AG04450 (cell line): ENCODE results near the gene ZNF655. TPM values are rescaled to one million over a fixed set of nuclear protein-coding genes. Genes with fewer than 3 reads are reported as not detected.

Experiments used
- CTCF ChIA-PET: fragments of 300-600, 350-600 bp; formaldehyde crosslinking; extraction: SDS; loops from one replicate; lab custom pipeline; 2022; ENCODE audit warnings: antibody characterized with exemption, inconsistent platforms; lab: Charles Lee
- POLR2A ChIA-PET: fragments of 350-600 bp; formaldehyde crosslinking; extraction: SDS; loops from one replicate; lab custom pipeline; 2021; ENCODE audit warnings: antibody characterized with exemption, inconsistent platforms; lab: Yijun Ruan, JAX
- DNase-seq: peaks from one replicate; pipeline ENCODE4 v3.0.0-alpha.2; 2011; ENCODE audit warnings: low read depth, low spot score
- H3K27ac ChIP-seq: one replicate; pipeline ENCODE4 v1.5.1; 2012; ENCODE audit warnings: low read depth, low read length, control low read depth
- H3K27me3 ChIP-seq: one replicate; pipeline ENCODE4 v1.6.0; 2012; ENCODE audit warnings: low read length; ENCODE audit not compliant: control insufficient read depth, insufficient read depth
- H3K4me3 ChIP-seq: 2 replicates; pipeline ENCODE4 v1.5.1; 2011; ENCODE audit warnings: mild to moderate bottlenecking, low read depth, low read length, control low read depth
- H3K9me3 ChIP-seq: 2 replicates; pipeline ENCODE4 v1.5.1; 2012; ENCODE audit warnings: low read length; ENCODE audit not compliant: control insufficient read depth, insufficient read depth
- CTCF ChIP-seq: IDR thresholded peaks from 2 replicates; pipeline ENCODE4 v1.5.1; 2011; ENCODE audit warnings: low read depth, low read length, control low read depth, inconsistent platforms
- polyA plus RNA-seq: library from polyadenylated mRNA; depleted of rRNA; stranded (reverse); fragments of >200 nt; gene quantifications from 2 replicates; pipeline ENCODE4 v1.2.3, GENCODE V29; 2011

ZNF655 gene
- polyA plus RNA-seq, 1 experiment, result 79.3 TPM

GRCh38 chr7:99559175-99559915 lies 903 bp downstream of the ZNF655 start:
- no peak for TF ChIP-seq CTCF
- ChIA-PET CTCF (interaction anchor here (0.5 to 0.7 kb wide), 4 partner anchors 44 to 421 kb away, joined by 5 to 6 read pairs (median 6); no protein-coding TSS in a partner anchor), POLR2A (interaction anchor here (0.6 to 3.1 kb wide), 6 partner anchors 10 to 1244 kb away, joined by 3 to 27 read pairs (median 8); partner anchors contain the start of genes ZKSCAN5, ZNF394 and ZSCAN25)
- H3K27ac ChIP-seq, result peak overlapping the region; percentile 97
- no peaks in the 10 kb centered on the region for H3K27me3 ChIP-seq
- no peak for DNase-seq
- H3K9me3 ChIP-seq, result peaks cover 5% of the 10 kb centered on the region; the same call in 1 of the 2 replicates
- peak overlapping the region; percentile 97 for H3K4me3 ChIP-seq

GRCh38 chr7:99560834-99561736 lies 2.6 kb downstream of the ZNF655 start:
- ChIA-PET POLR2A (no interaction called here), CTCF (no interaction called here)
- Histone ChIP-seq H3K27ac (peak overlapping the region; percentile 88), H3K9me3 (peaks cover 5% of the 10 kb centered on the region; the same call in 1 of the 2 replicates), H3K4me3 (no peak overlapping the region), H3K27me3 (no peaks in the 10 kb centered on the region)
- no peak for TF ChIP-seq CTCF
- no peak for DNase-seq

- no peaks in the 10 kb centered on the region for H3K27me3 ChIP-seq
- CTCF ChIA-PET, result no interaction called here
These were observed 3.3 kb downstream of the ZNF655 start for GRCh38 chr7:99561737-99562051.

GRCh38 chr7:99562114-99562784 lies 3.8 kb downstream of the ZNF655 start:
- Histone ChIP-seq H3K27ac (peak overlapping the region; percentile 88), H3K27me3 (no peaks in the 10 kb centered on the region), H3K4me3 (peak overlapping the region; percentile 20; the same call in 1 of the 2 replicates), H3K9me3 (peaks cover 5% of the 10 kb centered on the region; the same call in 1 of the 2 replicates)
- no peak for DNase-seq
- TF ChIP-seq CTCF, result no peak
- ChIA-PET CTCF (no interaction called here), POLR2A (no interaction called here)

More at GRCh38 chr7:99561737-99562051, 3.3 kb downstream of the ZNF655 start:
- no peak for DNase-seq
- no peak for TF ChIP-seq CTCF
- POLR2A ChIA-PET, result no interaction called here
- Histone ChIP-seq H3K9me3 (peaks cover 5% of the 10 kb centered on the region; the same call in 1 of the 2 replicates), H3K4me3 (no peak overlapping the region), H3K27ac (peak overlapping the region; percentile 88)
